Activated T-cell treated with anti-CD3 and anti-CD28 coated beads for 48 hours (primary cell): Measurements from ENCODE around the gene IRAK4.
"Not testable (repeated sequence)": the region's sequence is repeated elsewhere in the genome, so short reads cannot be mapped to it uniquely, and the experiment has no call there.

Source experiments
- DNase-seq: peaks from one replicate; pipeline ENCODE4 v3.0.0-alpha.2; 2020; ENCODE audit warnings: low read depth

The IRAK4 gene

DNA sequence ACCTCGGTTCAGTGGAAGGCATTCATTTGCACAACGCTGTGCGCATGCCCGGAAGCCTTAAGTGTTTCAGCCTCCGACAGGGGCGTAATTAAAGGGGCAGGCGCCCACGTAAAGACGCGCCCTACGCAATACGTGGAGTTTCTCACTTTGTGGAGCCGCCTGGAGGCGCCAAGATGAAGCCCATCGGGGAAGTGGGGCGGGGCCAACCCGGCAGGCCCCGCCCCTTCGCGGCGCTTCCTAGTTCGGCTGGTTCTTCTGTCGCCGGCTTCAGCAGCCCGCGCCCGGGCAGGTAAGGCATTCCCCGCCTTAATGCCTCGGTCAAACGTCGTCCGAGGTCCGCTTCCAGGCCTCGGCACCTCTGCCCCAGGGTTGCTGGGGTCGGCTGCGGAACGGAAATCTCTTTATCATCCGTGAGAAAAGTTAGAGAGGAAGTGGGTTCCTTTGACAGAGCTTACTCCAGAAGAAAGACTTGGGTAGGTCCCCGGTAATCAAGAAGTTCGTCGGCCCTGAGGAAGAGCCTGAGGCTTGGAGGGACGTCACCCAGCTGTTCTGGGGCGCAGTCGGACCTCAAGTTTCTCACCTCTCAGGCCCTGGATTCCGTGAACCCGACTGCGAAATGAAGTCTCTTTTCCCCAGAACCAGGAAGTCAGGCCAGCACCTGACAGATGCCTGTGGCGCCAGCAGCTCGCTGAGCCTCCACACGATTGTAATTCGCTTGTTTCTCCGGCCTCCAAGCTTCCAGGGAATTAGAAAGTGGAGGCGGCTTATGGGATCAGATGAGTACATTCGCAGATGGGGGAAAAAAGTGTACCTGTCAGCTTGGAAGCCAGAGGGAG, at the start of gene IRAK4, which contains the start of gene PUS7L:
Gene IRAK4 (plus strand): TSS at position 224 of the 836 bp plus-strand sequence. CDS start 9,161 bp downstream, outside the sequence.
Gene PUS7L (minus strand): TSS at position 63 of the 836 bp plus-strand sequence. CDS start 3,545 bp downstream, outside the sequence.
- DNase-seq: peak; percentile 90

DNA sequence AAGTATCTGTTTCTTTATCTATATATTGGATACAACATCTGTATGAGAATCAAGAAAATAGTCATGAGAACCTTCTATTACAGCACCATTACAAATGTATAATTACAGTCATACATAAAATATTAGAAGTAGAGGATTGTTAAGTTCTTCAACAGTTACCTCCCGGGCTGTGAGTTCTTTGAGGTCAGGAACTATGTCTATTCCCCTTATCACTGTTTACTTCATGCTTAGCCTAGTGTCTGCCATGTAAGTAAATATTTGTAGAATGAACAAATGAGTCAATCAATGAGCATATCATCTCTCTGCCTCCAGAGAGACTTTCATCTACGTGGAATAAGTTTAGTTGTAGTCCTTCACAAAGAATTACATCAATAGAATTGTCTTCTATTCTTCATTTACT, 47.4 kb upstream of the IRAK4 start:
- no peak for DNase-seq

DNA sequence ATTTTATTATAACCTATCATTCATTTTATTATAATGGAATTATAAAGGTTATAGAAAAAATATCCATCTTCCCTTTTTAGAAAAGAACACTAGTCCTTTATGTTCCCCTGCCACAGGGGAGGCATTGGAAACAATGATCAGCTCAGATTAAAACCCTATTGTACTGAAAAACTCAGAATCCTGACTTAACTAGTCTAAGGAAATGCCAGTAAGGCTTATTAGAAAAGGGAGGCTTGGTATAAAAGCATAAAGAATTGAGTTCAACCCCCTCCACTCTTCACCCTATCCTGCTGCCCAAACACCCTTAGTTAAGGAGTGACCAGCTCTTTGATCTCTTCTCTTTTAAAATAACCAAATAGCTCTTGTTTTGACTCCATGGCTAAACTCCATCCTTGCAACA, 36.1 kb upstream of the IRAK4 start:
- no peak for DNase-seq

DNA sequence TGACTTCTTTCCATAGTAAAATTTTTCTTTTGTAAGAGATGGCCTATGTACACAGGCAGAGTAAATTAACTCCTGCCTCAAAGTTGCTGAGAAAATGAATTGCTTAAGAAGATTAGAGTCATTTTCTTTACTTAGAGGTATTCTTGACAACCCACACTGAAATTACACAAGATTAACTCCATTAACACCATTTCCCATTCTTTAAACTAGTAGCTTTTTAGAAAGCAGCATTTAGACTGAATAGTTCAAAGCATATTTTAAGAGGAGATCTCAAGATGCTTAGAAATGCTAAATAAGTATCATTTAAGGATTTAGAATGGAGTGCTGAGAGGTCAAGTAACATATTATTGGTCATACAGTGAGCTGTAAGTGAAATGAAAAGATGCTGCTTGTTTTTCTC, 35.6 kb upstream of the IRAK4 start:
- DNase-seq: no peak

DNA sequence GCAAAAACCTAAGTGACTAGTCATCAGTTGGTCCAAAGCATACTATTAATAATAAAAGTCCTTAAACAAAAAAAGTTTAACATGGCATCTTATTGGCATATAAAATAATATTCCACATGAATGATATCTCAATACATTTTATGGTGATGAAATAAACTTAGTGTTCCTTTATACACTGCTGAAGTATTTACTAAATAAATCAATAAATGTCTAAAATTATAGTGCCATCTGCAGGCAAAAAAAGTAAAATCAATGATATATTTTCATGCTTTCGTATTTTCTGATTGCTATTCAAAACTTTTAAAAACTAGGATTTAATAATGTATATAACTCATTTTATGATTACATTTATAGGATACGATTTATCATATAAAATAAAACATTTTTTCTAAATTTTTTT, 30.6 kb upstream of the IRAK4 start:
- no peak for DNase-seq

DNA sequence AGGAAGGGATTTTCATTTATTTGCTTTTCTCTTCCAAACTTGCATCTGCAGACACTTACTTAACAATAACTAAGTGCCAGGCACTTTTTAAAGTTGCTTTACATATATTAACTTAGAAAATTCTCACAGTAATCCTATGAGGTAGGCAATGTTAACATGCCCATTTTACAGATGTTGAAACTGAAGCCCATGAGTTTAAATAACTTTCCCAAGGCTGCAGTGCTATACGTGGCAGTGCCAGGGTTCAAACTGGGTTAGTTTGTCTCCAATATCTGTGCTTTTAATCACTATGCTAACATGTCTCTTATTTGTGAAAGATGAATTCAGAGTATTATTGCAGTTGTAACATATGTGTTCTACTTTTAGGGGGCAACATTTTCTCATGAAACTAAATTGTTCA, 30.1 kb upstream of the IRAK4 start:
- no peak for DNase-seq

DNA sequence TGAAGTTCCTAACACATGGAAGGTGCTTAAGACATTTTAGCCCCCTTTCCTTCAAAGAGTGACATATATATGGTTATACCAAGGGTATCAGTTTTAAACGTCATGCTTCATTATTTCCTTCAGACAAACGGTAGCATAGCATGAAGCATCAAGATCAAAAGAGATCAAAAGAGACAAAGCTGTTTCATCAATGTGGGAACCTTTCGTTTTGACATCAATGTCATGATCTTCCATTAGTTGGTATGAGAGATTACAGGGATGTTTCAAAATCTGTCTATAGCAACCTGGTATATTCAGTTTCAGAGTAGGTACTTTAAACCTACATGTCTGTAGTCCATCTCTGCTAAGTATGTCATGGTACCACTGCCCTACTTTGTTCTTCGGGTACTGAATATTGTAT, 28.5 kb upstream of the IRAK4 start:
- no peak for DNase-seq

DNA sequence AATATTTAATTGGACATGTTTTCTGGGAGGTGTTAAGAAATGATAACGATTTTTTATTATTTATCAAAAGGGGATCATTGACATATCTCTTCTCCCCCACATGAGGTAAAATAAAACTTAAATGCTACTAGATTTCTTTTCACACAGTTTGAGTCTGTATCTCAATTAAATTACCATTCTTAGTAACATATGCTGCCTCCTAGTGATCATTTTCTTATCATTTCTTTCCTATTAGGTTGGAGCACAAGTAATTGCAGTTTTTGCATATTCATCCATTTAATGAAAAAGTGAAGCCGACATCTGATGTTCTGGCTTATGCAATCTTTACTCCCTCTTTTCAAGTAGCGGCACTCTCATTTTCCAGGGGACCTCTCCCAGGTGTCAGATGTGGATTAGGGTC, 25.1 kb upstream of the IRAK4 start:
- no peak for DNase-seq

DNA sequence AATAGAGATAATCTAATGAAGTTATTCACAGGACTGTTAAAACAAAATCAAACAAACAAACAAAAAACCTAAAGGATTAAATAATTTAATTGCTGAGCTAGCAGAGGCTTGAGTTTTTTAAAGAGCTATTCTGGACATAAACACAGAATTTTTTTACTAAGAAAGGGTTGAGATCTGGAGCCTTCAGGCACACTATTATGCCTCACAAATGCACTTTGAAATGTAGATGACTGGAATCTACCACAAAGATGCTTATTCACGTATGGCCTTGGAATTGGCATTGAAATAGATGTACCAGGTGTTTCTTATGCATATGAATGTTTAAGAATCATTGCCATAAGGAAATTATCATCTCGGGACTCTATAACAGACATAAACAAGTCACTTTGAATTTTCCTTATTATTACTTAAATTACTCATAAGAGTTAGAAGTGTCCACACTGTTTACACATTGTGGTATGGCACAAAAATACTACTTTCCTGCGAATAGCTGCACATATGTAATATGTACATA, 21.8 kb upstream of the IRAK4 start:
- no peak for DNase-seq

DNA sequence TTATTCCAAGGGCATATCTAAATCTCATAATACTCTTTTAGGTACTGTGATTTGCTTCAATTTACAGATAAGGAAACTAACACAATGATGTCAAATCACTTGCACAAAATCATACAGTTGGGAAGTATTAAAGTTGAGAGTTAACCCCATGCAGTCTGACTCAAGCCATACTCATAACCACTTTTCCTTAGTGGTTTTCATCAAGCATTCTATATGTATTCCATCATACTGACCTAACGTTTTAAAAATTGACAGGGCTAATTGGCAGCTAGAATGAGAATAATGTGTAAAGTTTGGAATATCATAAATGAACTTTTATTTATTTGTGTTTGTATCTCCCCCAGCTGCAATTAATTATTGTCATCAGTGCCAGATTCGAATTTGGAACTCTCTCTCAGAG, 21.1 kb upstream of the IRAK4 start:
- no peak for DNase-seq

DNA sequence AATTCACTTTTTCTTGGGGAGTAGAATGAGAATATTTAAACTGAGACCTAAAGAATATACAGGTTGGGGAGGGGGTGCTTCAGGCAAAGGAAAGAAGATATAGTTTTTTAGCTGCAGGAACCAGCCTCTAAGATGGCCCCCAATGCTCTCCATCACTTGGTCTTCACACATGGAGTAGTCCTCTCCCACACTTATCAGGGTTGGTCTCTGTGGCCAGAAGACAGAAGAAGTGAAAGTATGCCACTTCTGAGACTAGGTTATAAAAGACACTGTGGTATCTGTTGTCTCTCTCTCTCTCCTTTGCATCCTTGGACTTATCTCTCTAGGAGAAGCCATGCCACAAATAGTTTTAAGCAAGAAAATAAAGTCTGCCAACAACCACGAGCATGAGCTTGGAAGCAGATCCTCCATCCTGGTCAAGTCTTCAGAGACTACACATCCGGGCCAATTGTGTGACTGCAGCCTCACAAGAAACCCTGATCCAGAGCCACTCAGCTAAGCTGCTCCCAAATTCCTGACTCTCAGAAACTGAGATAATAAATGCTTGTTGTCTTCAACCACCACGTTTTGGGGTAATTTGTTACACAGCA, 18.1 kb upstream of the IRAK4 start:
- no peak for DNase-seq

DNA sequence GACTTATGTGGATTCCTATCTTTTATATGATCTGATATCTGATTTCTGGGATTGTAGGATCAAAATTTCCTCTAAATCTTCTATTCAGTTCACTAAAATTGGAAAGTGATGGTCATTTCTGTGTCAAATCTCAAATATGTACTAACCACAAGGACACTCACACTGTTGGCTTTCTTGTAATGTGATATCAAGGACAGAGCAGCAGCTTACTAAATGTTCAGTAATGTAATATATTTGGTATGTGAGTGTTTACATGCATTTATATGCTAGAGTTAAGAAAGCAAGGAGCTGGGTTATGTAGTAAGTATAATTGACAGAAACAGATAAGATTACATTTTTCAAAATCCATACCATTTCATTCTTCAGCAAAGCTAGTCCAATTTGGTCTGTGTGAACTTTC, 16.6 kb upstream of the IRAK4 start:
- DNase-seq: no peak

DNA sequence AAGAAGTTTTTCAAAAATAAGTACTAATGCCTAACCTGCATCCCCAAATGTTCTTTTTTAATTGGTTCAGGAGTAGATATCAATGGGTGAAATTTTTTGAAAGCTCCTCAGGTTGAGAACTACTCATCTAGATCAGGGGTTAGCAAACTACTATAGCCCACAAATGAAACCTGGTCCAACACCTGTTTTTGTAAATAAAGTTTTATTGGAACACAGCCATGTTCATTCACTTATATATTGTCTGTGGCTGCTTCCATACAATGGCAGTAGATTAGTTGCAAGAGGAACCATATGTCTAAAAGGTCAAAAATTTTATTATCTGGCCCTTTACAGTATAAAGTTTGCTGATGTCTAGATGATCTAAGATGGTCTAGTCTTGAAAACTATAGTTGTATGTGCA, 13.9 kb upstream of the IRAK4 start:
- no peak for DNase-seq

DNA sequence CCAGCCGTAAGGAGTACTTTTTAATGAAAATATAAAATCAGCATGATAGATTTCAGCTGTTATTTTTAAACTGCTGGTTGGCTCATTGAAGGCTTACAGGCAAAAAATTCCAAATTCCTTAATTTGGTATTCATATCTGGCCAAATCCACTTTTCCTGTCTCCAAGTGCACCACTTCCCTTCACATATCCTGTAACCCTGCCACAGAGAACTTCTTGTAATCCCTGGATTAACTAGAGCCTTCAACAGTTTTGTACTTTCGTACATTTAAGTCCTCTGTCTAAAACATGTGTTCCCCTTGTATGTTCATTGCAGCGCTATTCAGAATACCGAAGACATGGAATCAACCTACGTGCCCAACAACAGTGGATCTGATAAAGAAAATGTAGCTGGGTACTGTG, 9.7 kb upstream of the IRAK4 start:
- no peak for DNase-seq

DNA sequence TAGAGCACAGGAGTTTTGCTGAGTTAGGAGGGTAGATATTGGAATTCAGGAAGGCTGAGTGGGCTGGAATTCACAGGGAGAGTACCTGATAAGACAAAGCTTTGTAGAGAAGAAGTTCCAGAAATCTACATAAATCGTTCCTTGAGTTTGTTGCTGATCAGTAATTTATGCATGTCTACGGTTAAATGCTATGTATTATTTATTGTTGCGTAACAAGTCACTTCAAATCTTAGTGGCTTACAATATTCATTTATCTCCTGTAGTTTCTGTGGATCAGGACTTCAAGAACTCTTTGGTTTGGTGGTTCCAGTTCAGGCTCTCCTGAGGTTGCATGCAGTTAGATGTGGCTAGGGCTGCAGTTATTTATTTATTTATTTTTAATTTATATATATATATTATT, 7.9 kb upstream of the IRAK4 start:
- no peak for DNase-seq

DNA sequence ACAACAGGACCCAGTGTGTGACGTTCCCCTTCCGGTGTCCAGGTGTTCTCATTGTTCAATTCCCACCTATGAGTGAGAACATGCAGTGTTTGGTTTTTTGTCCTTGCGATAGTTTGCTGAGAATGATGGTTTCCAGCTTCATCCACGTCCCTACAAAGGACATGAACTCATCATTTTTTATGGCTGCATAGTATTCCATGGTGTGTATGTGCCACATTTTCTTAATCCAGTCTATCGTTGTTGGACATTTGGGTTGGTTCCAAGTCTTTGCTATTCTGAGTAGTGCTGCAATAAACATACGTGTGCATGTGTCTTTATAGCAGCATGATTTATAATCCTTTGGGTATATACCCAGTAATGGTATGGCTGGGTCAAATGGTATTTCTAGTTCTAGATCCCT, 7.4 kb upstream of the IRAK4 start:
- not testable (repeated sequence) for DNase-seq

DNA sequence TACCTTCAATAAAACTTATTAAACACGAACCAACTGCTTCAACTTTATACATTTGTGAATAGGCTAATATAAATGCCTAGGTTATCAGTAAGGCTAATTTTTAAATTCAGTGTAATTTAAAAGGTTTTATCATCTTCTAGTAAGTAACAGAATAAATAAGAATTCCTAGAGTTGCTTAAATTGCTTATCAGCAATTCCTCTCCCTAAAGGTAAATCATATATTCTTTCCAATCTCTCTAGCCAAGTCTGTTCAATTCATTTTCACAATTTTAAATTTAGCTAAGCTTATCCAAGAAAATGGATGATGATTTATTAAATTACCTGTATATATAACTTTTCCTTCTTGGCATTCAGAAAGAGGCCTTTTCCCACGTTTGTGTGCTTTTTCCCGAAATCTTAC, 4.7 kb upstream of the IRAK4 start:
- no peak for DNase-seq

DNA sequence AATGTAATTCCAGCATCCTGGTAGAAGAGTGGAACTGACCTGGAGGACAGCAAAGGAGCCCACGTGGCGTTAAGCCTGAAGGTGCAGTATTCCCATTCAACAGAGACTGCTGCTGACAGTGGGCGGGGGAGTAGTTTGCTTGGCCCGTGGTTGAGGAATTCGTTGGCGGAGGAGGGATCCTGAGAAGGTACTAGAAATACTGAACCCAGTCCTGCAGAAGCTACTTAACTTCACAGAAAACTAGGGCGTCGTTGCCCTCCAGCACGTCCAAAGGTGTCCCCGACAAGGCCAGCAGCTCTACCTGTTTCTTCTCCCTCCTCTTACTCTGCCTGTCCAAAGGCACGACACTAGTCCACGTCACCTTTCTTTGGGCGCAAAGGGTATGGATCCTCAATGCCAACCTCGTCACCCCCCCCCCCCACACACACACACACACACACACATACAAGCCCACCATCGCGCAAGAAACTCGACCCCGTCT, 464 bp upstream of the IRAK4 start:
- peak; percentile 13 for DNase-seq

DNA sequence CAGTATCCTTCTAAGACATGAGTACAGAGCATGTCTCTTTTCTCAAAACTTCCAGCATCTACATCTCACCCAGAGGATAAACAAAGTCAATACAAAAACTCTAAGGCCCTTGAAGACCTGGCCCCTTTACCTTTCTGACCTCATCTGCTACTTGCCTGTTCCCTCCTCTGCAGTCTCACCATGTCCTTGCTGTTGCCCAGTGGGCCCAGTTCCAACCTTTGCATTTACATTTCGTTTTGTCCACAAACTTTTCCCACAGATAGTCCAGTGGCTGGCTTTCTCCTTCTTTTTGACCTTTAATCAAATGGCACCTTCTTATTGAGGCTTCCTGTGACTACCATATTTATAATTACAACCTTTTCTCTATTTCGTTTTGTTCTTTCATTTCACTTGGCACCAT, 1.6 kb downstream of the IRAK4 start:
- no peak for DNase-seq

DNA sequence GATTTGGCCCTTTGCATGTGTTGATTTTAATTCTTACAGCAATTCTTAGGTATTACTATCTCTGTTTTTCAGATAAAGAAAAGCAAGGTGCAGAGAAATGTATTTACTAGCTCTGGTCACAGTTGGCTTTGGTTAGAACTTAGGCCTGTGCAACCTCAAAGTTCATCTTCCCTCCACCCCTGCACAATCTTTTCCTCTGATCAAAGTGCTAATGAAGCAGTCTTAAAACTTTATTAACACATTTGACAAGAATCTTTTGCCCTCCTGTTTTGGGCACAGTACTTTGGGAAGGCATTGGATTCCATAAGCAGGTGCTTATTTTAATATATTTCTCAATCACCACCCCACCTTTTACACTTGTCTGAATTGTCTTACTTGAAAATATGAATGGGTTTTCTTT, 2.7 kb downstream of the IRAK4 start:
- no peak for DNase-seq

DNA sequence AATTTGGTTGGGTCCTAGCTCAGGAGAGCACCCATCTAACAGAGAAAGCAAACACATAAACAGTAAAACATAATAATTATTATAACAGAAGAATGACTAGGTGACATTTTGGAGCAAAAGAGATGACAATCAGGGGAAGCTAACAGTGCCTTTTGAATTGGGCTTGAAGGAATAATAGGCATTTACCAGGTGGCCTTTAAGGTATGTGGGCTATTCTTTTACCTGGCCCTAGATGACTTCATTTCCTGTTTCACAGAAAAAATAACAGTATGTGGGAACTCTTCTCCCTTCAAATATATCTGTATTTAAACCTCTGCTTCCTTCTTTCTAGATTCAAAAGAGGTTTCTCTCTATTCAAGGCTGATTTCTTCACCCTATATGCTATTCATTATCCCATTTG, 3.8 kb downstream of the IRAK4 start:
- no peak for DNase-seq

DNA sequence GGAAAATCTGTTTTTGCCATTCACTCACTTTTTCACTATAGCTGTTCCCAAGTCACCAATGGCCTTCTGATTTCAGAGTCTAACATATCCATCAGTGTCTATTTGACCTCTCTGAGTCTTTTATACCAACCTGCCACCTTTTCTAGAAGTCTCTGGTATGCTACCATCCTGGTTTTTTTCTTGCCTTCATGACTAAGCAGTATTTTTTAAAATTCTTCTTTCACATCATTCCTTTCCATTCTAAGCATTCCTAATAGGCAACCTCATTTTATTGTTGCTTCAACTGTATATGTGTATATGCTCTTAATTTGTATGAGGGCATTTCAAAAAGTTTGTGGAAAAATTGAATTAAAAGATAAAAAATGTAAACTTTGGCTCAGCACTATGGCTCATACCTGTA, 5.0 kb downstream of the IRAK4 start:
- DNase-seq: no peak

DNA sequence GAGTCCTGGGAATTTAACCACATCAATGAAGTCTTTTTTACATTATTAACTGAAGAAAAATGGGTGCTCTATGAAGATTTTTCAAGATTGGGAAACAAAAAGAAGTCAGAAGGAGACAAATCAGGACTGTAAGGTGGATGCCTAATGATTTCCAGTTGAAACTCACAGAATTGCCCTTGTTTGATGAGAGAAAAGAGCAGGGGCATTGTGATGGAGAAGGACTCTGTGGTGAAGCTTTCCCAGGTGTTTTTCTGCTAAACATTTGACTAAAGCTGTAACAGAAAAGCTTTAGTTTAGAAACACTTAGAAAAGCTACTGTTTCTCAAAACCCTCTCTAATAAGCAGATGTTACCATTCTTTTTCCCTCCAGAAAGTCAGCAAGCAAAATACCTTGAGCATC, 5.8 kb downstream of the IRAK4 start:
- no peak for DNase-seq
